HG03520 (cell line): ENCODE measurements around the gene PAOX.

ENCODE experiments used
- ATAC-seq: cut with Tn5 transposase; IDR thresholded peaks from one replicate; pipeline ENCODE4 v1.9.1; 2021; ENCODE audit warnings: mild to moderate bottlenecking, moderate library complexity; ENCODE audit not compliant: unreplicated experiment

The PAOX gene

DNA sequence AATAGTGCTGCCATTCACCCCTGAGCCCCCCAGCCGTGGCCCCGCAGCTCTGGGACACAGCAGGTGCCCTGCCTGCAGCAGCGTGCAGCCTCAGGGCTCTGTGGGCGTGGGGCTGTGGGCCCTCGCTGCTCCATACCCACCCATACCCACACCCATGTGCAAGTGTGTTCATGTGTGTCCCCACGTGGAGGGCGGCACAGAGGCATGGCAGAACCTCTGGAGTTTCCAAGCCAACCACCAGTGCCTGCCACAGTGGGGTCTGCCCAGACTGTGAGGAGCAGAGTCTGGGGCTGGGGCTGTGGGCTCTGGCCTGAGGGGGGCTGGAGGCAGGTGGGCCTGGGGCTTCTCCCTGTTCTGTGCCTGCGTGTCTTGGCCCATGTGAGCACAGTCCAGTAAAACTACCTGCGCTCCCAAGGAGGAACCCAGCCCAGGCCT, 29.5 kb upstream of the PAOX start:
- no peak for ATAC-seq

DNA sequence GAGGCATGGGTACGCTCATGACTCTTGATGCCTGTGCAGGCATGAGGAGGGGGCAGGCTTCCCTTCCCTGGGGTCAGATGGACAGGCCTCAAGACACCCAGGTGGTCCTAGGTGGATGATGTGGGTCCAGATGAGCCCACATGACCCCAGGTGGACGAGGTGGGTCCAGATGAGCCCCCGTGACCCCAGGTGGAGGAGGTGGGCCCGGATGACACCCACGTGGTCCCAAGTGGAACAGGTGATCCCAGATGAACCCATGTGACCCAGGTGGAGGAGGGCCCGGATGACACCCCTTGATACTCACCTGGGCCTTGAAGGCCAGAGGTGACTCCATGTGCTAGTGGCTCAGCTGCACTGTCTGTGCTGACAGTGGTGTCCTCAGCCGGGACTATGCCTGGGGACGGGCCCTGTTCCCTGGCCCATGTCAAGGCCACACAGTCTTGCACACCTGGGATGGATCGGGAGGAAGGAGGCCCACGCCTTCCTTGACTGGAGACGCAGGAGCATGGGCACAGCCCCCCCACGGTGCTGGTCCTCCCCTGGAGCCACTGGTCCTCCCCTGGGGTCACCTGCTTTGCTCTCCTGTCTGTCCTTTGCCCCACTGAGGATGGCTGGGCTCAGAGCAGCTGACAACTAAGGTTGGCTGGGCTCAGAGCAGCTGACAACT, 28.6 kb upstream of the PAOX start:
- ATAC-seq = no peak

DNA sequence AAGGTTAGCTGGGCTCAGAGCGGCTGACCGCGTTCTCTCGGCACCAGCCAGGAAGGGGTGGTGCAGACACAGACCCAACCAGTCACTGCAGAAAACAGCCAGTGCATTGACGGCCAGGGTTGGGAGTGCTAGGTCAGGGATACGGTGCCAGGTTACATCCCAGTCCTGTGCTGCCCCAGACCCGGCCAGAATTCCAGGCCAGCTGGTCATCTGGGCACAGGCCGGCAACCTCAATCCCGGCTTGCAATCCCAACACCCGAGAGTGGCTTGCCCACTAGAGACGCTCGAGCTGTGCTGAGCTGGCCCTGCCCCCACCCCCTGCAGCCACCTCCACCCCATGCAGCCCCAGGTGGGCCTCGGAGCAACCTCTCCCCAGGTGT, 28.1 kb upstream of the PAOX start:
- ATAC-seq = no peak

DNA sequence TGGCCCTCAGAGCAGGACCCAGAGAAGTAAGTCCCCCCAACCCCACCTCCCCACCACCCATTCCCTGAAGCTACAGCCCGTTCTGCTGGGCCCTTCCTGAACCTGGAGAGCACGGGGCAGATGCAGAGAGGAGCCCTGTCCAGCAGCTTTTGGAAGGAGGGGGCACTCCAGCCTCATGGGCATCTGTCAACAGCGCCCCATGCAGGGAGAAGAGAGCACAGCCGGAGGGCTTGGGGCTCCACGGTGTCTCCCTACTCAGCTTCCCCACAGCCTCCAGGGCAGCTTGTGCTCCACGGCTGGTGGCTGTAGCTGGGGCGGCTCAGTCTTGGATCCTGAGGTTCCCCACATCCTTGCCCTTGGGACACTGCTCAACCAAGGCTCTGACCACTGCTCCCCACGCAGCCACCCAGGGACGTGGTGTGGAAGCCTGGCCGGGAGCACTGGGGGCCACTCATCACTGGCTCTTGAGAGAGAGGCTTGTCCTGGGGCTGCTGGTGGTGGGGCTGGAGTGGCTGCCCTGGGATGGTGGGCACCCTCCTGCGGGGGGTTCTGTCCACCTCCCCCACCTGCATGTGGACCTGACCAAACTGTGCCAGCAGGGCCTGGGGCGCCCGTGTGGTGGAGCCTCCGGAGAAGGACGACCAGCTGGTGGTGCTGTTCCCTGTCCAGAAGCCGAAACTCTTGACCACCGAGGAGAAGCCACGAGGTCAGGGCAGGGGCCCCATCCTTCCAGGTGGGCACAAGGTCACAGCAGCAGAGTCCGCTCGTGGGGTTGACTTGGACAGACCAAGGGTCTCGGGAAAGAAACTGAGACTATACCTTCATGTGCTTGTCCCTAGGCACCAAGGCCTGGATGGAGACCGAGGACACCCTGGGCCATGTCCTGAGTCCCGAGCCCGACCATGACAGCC, 27.4 kb upstream of the PAOX start:
- no peak for ATAC-seq

DNA sequence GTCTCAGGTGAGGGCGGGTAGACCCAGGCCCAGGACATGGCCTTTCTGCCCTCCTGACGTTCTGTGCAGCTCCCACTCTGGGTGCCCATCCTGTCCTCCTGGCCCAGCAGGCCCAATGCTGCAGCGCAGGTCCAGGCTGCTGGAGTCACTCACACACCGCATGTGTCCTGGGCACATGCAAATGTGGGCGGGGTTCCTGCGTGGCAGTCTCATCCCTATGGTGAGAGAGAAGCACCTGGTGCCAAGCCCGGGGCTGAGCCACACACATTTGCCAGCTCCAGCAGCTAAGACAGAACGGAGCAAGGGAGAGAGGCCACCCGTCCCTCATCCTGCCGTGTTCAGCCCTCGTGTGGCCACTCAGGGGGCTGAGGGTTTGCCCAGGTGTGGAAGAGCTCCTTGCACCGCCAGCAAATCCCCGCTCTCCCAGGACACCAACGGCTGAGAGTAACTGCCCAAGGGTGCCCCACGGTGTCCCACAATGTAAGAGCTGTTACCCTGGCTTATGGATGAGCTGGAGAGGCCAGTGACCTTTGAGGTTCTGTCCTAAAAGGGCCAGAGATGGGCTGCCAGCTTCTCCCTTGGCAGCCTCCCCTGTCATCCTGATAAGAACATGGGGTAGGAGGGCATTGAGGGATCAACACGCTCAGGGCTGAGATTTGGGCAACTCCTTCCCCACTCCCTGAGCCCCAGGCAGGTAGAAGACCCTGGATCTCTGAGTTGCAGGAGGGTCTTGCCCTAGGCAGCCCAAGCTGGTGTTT, 25.7 kb upstream of the PAOX start:
- ATAC-seq = no peak

DNA sequence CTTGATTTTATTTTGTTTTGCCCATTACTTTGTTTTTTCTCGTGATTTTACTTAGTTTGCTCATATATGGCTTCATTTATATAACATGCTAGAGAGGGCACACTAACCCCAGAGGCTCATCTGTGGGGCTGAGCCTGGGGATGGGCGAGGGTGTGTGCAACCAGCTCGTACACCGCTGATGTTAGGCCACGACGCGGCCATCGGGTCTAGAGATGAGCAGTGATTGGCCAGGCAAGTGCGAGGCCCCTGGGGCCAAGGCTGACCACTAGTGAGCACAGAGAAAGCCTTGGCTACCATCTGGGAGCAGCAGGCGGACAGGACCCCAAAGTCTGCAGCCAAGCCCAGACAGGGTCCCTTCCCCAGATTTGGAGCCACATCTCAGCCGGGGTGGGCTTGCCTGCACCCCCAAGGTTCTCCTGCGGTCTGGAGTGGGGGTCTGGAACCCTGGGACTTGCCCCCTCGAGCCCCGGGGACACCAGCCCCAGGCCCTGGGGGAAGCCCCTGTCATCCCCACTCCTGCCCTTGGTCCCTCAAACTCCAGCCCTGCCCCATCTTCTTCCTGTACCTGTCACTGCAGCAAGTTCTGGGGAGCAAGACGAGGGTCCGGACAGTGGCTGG, 25.0 kb upstream of the PAOX start:
- no peak for ATAC-seq

DNA sequence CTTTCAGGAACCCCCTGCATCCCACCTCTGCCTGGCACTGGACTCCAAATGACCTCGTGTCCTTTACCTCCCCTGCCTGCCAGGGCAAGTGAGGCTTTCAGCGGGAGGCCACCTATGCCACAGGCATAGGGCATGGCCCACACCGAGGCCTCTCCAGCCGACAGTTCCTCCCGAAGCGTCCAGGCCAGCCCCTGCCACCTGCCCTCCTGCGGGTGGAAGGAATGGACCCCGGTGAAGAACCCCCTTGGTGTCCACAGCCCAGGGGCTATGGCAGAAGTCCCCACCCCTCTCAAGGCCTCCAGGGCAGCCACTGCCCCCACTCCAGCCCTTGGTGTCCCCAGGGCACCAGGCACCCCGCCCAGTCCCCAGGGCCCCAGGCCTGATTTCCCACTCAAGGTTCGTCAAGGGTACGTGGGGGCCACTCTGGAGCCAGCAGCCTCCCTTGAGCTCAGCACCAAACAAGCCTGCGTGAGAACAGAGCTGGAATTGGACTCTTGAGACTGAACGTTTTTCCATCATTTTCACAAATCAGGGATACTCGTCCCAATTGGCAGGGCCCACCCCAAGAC, 24.3 kb upstream of the PAOX start:
- no peak for ATAC-seq

DNA sequence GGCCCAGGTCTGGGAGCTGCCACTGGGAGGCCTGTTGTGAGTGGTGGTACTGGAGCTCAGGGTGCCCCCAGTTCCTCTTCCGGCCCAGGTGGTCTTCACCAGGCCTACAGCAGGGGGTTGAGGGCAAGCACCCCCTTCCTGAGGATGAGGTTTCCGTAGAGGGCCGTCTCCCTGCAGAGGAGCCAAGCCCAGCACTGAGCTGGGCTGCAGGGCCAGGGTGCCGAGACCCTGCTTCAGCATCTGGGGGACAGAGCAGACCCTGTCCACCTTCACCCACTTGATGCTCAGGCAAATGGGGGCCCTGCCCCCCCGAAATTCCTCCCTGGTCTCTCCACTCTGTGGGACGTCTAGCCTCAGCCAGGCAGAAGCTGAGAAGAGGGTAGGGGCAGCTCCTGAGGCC, 23.8 kb upstream of the PAOX start:
- no peak for ATAC-seq

DNA sequence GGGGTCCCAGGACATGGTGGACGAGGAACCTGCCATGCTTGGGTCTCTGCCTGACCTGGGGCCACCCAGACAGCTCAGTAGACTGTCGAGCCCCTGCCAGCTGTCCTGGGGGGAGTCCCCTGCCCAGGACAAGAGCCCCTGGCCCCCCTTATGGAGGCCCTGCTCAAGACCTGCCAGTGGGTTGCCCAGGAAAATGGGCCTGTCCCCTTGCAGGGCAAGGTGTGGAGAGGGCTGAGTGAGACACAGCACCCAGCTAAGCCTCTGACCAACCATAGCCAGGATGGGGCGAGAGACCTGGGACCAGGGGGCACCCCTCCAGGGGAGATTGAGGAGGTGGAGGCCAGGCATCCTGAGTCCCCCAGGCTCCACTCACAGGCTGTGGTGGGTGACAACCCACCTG, 23.1 kb upstream of the PAOX start:
- ATAC-seq = no peak

DNA sequence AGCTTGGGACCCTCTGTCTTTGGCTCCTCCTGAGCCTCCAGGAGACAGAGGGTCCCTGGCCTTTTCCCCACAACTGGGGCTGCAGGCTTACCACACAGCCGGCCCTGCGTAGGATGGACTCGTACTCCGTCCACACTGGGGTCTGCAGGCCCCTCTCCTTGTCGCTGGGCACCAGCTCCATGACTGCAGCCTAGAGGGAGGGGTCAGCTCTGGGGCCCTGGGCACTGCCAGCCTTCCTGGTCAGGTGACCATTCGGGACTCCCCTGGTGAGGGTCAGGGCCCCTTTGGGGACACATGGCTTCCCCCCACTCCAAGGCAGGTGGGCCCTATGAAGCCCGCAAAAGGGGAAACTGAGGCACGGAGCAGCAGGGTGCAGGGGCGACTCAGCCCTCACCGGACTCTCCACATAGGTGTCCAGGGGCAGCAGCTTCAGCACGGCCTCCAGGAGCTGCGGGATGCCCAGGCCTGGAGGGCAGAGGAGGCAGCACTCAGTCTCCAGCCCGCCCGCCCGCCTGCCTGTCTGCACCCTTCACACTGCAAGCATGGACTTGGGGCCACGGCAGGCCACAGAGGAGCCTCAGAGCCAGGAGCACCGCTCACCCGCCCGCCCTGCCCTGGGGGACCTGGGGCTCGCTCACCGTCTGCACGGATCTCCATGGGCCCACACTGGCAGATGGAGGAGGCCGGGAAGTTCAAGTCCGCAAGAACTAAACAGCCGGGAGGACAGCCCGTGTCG, 22.3 kb upstream of the PAOX start:
- no peak for ATAC-seq

DNA sequence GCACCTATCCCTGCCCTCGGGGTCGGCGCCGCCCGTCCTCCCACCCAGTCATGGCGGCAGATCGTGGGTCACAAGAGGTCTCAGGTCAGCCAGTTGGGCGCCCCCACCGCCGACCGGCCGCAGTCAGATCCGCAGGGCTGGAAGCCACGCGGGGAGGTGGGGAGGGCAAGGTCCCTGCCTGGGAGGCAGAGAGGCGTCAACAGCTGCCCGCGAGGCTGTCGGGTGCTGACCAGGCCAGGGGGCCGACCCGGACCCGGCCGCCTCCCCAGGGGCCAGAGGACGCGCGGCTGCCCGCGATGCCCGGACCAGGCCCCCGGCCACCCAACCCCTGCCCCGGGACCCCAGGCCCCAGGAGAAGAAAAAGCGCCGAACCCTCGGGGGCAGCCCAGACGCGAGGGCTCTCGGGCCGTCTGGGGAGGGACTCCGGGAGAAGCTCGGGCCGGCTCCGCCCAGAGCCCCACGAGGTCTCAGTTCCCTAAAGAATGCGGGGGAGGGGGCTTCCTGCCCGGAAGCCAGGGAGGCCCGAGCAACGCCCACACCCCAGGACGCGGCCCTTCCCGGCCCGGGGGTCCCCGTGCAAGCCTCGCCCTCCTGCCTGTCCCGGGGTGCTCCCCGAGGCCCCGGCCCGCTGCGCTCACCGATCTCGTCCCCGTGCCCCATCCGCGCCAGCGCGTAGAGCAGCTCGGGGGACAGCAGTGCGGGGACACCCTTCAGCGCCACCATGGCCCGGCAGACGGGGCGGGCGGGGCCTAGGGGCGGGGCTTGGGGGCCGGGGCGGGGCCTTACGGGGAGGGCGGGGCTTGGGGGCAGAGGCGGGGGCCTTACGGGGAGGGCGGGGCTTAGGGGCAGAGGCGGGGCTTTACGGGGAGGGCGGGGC, 21.5 kb upstream of the PAOX start, which contains the start of gene FUOM:
TSS of gene FUOM (minus strand) at position 735 of the 877 bp plus-strand sequence. CDS start at position 723, 12 bp downstream.
- ATAC-seq = peak; percentile 65

DNA sequence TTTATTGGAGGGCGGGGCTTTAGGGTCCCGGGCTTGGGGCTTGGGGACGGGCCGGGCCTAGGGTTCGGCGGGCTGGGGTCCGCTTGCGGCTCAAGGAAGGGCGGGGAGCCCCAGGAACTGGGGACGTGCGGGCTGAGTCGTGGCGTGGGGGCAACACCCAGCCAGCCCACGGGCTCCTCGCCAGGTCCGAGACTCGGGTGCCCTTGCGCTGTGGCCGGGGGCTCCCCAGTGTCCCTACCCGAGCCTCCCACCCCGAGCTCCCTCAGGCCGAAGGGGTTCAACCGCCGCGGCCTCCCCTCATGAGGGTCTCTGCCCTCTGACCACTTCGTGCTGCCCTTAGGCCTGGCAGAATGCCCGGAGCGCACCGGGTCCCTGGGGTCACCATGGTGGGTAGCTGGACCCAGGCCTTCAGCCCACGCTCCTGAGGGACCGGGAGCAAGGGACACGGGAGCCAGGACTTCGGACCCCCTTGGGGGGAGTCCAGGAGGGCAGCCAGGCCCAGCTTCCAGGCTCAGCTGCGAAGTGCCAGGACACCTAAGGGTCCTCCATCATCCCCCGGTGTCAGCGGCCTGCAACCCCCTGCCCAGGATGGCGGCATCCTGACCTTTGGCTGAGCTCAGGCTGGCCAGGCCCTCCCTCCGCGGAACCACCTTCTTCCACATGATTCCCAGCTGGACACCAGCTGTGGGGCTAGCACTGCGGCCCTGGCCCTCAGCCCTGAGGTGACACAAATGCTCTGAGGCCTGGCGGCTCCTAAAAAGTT, 20.7 kb upstream of the PAOX start:
- no peak for ATAC-seq

DNA sequence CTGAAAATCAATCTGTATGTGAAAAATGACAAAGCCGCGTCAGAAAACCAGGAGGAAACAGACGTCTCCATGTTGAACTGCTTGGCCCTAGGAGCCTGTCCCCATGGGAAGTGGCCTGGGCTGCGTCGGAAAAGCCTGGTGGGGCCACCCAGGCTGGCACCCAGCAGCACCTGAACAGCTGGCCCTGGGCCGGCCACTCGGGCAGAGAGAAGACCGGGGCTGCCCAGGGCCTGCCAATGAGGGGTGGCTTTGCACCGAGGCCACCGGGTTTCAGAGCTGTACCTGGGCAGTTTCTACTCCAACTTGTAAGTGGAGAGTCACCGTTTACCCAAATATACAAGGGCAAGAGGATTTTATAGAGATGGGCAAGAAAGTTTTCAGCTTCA, 20.1 kb upstream of the PAOX start:
- ATAC-seq = no peak

DNA sequence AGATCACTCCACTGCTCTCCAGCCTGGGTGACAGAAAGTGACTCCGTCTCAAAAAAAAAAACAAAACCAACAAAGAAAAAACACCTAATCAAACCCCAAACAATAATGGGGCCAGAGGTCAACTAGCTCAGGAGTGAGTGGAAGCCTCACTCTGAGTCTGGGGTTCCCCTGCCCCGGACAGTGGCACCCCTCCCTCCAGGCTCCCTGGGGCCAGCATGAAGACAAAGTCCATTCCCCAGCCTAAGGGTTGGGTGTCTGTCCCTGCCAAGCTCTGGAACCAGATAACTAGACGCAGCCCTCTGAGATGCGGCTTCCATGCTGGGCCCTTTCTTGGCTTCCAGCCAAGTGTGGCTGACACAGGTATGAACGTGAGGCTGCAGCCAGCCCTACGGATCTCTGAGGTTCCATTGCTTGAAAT, 19.5 kb upstream of the PAOX start:
- ATAC-seq = no peak

DNA sequence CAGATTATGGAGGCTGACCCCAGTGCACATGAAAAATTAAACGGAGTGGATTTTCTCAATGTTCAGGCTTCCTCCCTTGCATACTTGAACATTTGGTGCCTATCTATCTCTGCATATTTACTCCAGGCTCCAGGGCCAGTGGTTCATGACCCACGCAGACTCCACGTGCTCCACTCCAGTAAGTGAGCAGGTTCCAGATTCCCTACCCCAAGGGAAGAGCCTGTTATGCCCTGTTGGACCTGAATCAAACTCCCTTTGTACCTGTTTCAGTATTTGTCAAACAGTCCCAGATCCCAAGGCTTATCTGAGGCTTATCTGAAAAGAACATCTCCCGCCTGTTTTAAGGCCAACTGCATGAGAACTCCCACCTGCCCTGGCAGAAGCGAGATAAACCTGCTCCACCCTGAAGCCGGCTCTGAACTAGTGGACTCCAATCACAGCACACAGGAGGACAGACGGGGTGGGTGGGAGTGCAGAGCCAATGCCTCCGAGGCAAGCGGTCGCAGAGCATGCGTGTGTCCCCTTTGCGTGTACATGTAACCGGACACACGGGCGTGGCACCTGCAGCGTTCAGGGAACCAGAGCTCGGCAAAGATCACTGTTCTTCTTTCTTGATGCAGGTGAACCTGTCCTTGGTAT, 19.0 kb upstream of the PAOX start:
- no peak for ATAC-seq

DNA sequence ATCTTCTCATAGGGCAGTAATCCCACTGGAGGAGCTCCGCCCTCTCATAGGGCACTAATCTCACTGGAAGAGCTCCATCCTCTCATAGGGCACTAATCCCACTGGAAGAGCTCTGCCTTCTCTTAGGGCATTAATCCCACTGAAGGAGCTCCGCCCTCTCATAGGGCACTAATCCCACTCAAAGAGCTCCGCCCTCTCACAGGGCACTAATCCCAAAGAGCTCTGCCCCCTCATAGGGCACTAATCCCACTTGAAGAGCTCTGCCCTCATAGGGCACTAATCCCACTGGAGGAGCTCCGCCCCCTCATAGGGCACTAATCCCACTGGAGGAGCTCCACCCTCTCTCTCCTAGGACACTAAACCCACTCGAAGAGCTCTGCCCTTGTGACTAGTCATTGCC, 17.8 kb upstream of the PAOX start:
- no peak for ATAC-seq

DNA sequence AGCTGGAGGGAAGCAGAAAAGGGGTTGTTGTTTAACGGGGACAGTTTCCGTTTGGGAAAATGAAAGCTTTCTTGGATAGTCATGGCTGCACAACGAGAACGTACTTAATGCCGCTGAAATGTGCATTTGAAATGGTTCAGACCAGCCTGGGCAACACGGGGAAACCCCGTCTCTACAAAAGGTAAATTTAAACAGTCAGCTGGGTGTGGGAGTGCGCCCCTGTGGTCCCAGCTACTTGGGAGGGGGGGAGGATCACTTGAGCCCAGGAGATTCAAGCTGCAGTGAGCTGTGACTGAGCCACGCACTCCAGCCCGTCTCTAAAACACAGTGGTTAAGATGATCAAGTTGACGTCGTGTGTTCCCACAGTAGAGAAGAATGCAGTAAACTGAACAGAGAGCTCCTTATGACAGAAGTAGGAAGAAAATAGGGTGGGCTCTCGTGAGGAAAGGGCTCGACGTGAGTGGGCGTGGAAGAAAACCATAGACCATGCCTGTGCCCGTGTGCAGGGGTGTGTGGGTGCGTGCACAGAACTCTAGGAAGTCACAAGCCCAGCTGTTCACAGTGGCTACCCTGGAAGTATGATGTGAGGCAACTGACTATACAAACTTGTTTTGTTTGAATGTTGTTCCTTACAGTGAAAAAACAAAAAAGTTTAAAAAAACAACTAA, 17.2 kb upstream of the PAOX start:
- no peak for ATAC-seq
